Liver (tissue), 3 donors: ENCODE measurements around the gene UBC.

Experiments
- FOXA1 ChIP-seq: IDR thresholded peaks from 2 replicates; pipeline ENCODE4 v1.6.1; 2016; ENCODE audit warnings: antibody characterized with exemption
- GABPA ChIP-seq, 2 donors: IDR thresholded peaks in 1 of 2; conservative IDR thresholded peaks in 1 of 2; 2 replicates each; pipeline ENCODE4 v1.6.1; 2016; ENCODE audit warnings: antibody characterized with exemption in 2 of 2, mild to moderate bottlenecking in 1 of 2, moderate library complexity in 1 of 2
- JUND ChIP-seq, 2 donors: IDR thresholded peaks; 2 replicates each; pipeline ENCODE4 v1.6.1; 2016; ENCODE audit warnings: antibody characterized with exemption in 2 of 2
- TAF1 ChIP-seq: conservative IDR thresholded peaks from 2 replicates; pipeline ENCODE4 v1.6.1; 2016; ENCODE audit warnings: antibody characterized with exemption, mild to moderate bottlenecking
- TF ChIP-seq, protein P1 (sequence below): fragments of 150-350 bp; IDR thresholded peaks from 2 replicates; pipeline ENCODE4 v1.5.1; 2017; ENCODE audit warnings: improper control_type of control experiment, low read depth, low read length; ENCODE audit not compliant: missing input control
- TF ChIP-seq, protein P2 (sequence below): IDR thresholded peaks from 2 replicates; pipeline ENCODE4 v1.6.1; 2016; ENCODE audit warnings: antibody characterized with exemption
- TF ChIP-seq, protein P3 (sequence below): IDR thresholded peaks from 2 replicates; pipeline ENCODE4 v1.6.1; 2016; ENCODE audit warnings: antibody characterized with exemption
- donor health status: healthy.
- donor health status: healthy.

DNA sequence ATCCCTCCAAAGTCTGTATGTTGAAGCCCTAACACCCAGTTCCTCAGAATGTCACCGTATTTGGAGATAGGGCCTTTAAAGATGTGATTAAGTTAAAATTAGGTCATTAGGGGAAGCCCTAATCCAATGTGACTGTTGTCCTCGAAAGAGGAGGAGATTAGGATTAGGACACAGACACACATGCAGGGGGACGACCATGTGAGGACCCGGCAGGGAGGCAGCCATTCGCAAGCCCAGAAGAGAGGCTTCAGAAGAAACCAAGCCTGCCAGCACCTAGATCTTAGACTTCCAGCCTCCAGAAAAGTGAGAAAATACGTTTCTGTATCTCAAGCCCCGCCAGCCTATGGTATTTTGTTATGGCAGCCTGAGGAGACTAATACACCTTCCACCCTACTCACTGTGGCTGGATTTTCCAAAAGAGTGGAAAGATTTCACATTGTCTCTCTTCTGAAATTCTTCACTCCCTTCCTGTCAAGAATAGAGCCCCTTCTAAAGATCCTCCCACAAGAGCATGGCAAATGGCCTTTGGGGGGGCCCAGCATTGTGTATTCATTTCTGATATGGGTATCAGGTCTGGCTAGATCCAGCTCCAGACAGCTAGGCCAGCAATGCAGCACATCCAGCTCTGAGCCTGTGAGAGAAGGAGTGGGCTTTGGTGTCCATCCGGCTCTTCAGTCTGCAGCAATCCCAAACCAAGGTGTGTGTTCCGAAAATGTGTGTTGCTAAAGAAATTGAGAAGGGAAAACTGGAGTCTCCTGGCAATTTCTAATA lies 15.4 kb upstream of the UBC start:
- TF ChIP-seq, protein P1, sequence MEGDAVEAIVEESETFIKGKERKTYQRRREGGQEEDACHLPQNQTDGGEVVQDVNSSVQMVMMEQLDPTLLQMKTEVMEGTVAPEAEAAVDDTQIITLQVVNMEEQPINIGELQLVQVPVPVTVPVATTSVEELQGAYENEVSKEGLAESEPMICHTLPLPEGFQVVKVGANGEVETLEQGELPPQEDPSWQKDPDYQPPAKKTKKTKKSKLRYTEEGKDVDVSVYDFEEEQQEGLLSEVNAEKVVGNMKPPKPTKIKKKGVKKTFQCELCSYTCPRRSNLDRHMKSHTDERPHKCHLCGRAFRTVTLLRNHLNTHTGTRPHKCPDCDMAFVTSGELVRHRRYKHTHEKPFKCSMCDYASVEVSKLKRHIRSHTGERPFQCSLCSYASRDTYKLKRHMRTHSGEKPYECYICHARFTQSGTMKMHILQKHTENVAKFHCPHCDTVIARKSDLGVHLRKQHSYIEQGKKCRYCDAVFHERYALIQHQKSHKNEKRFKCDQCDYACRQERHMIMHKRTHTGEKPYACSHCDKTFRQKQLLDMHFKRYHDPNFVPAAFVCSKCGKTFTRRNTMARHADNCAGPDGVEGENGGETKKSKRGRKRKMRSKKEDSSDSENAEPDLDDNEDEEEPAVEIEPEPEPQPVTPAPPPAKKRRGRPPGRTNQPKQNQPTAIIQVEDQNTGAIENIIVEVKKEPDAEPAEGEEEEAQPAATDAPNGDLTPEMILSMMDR = no peak
- TF ChIP-seq TAF1 = no peak
- no peak for TF ChIP-seq GABPA (IDR thresholded peaks at IDR 0.05 in 1 of 2, conservative IDR thresholded peaks at IDR 0.05 in 1 of 2)
- no peak for TF ChIP-seq JUND (IDR thresholded peaks at IDR 0.05)
- TF ChIP-seq, protein P2, sequence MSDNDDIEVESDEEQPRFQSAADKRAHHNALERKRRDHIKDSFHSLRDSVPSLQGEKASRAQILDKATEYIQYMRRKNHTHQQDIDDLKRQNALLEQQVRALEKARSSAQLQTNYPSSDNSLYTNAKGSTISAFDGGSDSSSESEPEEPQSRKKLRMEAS = no peak
- no peak for TF ChIP-seq FOXA1
- TF ChIP-seq, protein P3, sequence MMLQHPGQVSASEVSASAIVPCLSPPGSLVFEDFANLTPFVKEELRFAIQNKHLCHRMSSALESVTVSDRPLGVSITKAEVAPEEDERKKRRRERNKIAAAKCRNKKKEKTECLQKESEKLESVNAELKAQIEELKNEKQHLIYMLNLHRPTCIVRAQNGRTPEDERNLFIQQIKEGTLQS = no peak
